Effector CD8-positive, alpha-beta T cell (primary cell): ENCODE results near the gene BAZ1A.
"Not testable (repeated sequence)": the region's sequence is repeated elsewhere in the genome, so short reads cannot be mapped to it uniquely, and the experiment has no call there.

ENCODE experiments used
- DNase-seq: peaks from one replicate; lab custom pipeline; 2025; lab: John Stamatoyannopoulos, UW

Gene BAZ1A

GRCh38 chr14:34858765-34859164, 16.4 kb downstream of the BAZ1A start:
- DNase-seq, result no peak

GRCh38 chr14:34857689-34858449, 17.3 kb downstream of the BAZ1A start:
- DNase-seq, result no peak

- no peak for DNase-seq
Observed at GRCh38 chr14:34853041-34853440, 22.1 kb downstream of the BAZ1A start.

- DNase-seq, result no peak
Observed at GRCh38 chr14:34851395-34851794, 23.8 kb downstream of the BAZ1A start.

GRCh38 chr14:34845869-34846268, 29.3 kb downstream of the BAZ1A start:
- no peak for DNase-seq

GRCh38 chr14:34843011-34843554, 32.1 kb downstream of the BAZ1A start:
- no peak for DNase-seq

GRCh38 chr14:34837801-34838322, 37.3 kb downstream of the BAZ1A start:
- no peak for DNase-seq

GRCh38 chr14:34835312-34835711, 39.8 kb downstream of the BAZ1A start:
- no peak for DNase-seq

GRCh38 chr14:34833549-34834523, 41.3 kb downstream of the BAZ1A start:
- no peak for DNase-seq

GRCh38 chr14:34826661-34827060, 48.5 kb downstream of the BAZ1A start:
- DNase-seq, result no peak

- DNase-seq, result no peak
Observed at GRCh38 chr14:34824826-34825225, 50.3 kb downstream of the BAZ1A start.

GRCh38 chr14:34824256-34824655, 50.9 kb downstream of the BAZ1A start:
- no peak for DNase-seq

- no peak for DNase-seq
Observed at GRCh38 chr14:34817768-34818167, 57.4 kb downstream of the BAZ1A start.

- DNase-seq, result no peak
Observed at GRCh38 chr14:34810028-34810427, 65.1 kb downstream of the BAZ1A start.

- no peak for DNase-seq
Observed at GRCh38 chr14:34806257-34806656, 68.9 kb downstream of the BAZ1A start.

GRCh38 chr14:34804933-34805332, 70.2 kb downstream of the BAZ1A start:
- DNase-seq, result no peak

GRCh38 chr14:34798861-34799260, 76.3 kb downstream of the BAZ1A start:
- not testable (repeated sequence) for DNase-seq

- no peak for DNase-seq
Observed at GRCh38 chr14:34797747-34798583, 77.2 kb downstream of the BAZ1A start.

GRCh38 chr14:34796902-34797301, 78.3 kb downstream of the BAZ1A start:
- no peak for DNase-seq

GRCh38 chr14:34794941-34795340, 80.2 kb downstream of the BAZ1A start:
- DNase-seq, result no peak

- DNase-seq, result no peak
Observed at GRCh38 chr14:34794217-34794616, 80.9 kb downstream of the BAZ1A start.
